SK-N-SH (cell line): Measurements from ENCODE around the gene EFCAB12. TPM values are rescaled to one million over a fixed set of nuclear protein-coding genes. Genes with fewer than 3 reads are reported as not detected.

ENCODE experiments used
- CTCF ChIA-PET: fragments of 300-600, 350-600 bp; formaldehyde crosslinking; extraction: SDS; loops from one replicate; lab custom pipeline; 2021; lab: Yijun Ruan, JAX
- POLR2A ChIA-PET: fragments of 350-600 bp; sonication (Branson Sonifier 250); formaldehyde crosslinking; extraction: SDS; loops from one replicate; lab custom pipeline; 2020; ENCODE audit warnings: antibody characterized with exemption, inconsistent platforms; lab: Yijun Ruan, JAX
- DNase-seq: peaks from one replicate; pipeline ENCODE4 v3.0.0; 2012
- H2AFZ ChIP-seq: fragments of 200-600 bp; sonication (generic); 2 replicates; pipeline ENCODE4 v1.8.1; 2016; ENCODE audit warnings: antibody characterized with exemption, mild to moderate bottlenecking, low read depth
- H3F3A ChIP-seq: fragments of 200-600 bp; sonication (generic); replicated peaks from 2 replicates; pipeline ENCODE3; 2016; ENCODE audit warnings: antibody characterized with exemption, mild to moderate bottlenecking; ENCODE audit not compliant: insufficient read depth
- H3K27ac ChIP-seq, 2 experiments: fragments of 200-500 bp in 1 of 2; fragments of 200-600 bp in 1 of 2; sonication (Bioruptor generic) in 1 of 2; sonication (generic), shearing (Covaris generic) in 1 of 2; 2 replicates each; pipeline versions ENCODE4 v1.5.1 to v1.6.1; 2014 to 2016; ENCODE audit warnings: low read depth in 2 of 2, inconsistent platforms in 1 of 2, low read length in 1 of 2, mild to moderate bottlenecking in 1 of 2, mixed read lengths in 1 of 2
- H3K27me3 ChIP-seq: fragments of 200-600 bp; sonication (generic), shearing (Covaris generic); 2 replicates; pipeline ENCODE4 v1.6.1; 2016; ENCODE audit warnings: mixed run types; ENCODE audit not compliant: insufficient read depth
- H3K36me3 ChIP-seq, 2 experiments: fragments of 200-500 bp in 1 of 2; fragments of 200-600 bp in 1 of 2; sonication (Bioruptor generic) in 1 of 2; sonication (generic) in 1 of 2; replicated peaks in 1 of 2; 2 replicates each; pipeline versions ENCODE3 to v1.5.1; 2014 to 2016; ENCODE audit warnings: low read length in 1 of 2, mild to moderate bottlenecking in 1 of 2; ENCODE audit not compliant: insufficient read depth in 2 of 2, control insufficient read depth in 1 of 2
- H3K4me1 ChIP-seq, 2 experiments: fragments of 200-500 bp in 1 of 2; fragments of 200-600 bp in 1 of 2; sonication (Bioruptor generic) in 1 of 2; sonication (generic), shearing (Covaris generic) in 1 of 2; 2 replicates each; pipeline versions ENCODE4 v1.5.1 to v1.6.1; 2014 to 2016; ENCODE audit warnings: low read depth in 1 of 2, low read length in 1 of 2, mixed run types in 1 of 2; ENCODE audit not compliant: insufficient read depth in 2 of 2, control insufficient read depth in 1 of 2
- H3K4me2 ChIP-seq: fragments of 200-600 bp; sonication (generic), shearing (Covaris generic); 2 replicates; pipeline ENCODE4 v1.6.1; 2017; ENCODE audit warnings: mixed run types
- H3K4me3 ChIP-seq, 2 experiments: fragments of 200-500 bp in 1 of 2; fragments of 200-600 bp in 1 of 2; sonication (Bioruptor generic) in 1 of 2; sonication (generic), shearing (Covaris generic) in 1 of 2; 2 replicates each; pipeline versions ENCODE4 v1.5.1 to v1.8.1; 2014 to 2016; ENCODE audit warnings: low read depth in 2 of 2, inconsistent platforms in 1 of 2, low read length in 1 of 2, mild to moderate bottlenecking in 1 of 2, mixed read lengths in 1 of 2, moderate library complexity in 1 of 2
- H3K79me2 ChIP-seq: fragments of 200-600 bp; sonication (generic); 2 replicates; pipeline ENCODE4 v1.8.1; 2017; ENCODE audit warnings: mild to moderate bottlenecking; ENCODE audit not compliant: insufficient read depth
- H3K9ac ChIP-seq: fragments of 200-600 bp; sonication (generic); 2 replicates; pipeline ENCODE4 v1.6.1; 2017; ENCODE audit warnings: mixed run types
- H3K9me2 ChIP-seq: fragments of 200-600 bp; sonication (generic); 2 replicates; pipeline ENCODE4 v1.6.1; 2017; ENCODE audit warnings: mixed run types
- H3K9me3 ChIP-seq: fragments of 200-600 bp; sonication (generic); 2 replicates; pipeline ENCODE4 v1.6.1; 2017; ENCODE audit warnings: mixed run types, mild to moderate bottlenecking, moderate library complexity
- H4K20me1 ChIP-seq: fragments of 200-600 bp; sonication (generic); 2 replicates; pipeline ENCODE4 v1.6.1; 2017; ENCODE audit warnings: mild to moderate bottlenecking, mixed run types; ENCODE audit not compliant: insufficient read depth
- CHD2 ChIP-seq: fragments of 150-350 bp; IDR thresholded peaks from 2 replicates; pipeline ENCODE4 v1.6.1; 2018; ENCODE audit warnings: low read length; ENCODE audit not compliant: partially characterized antibody
- ELF1 ChIP-seq: IDR thresholded peaks from 2 replicates; pipeline ENCODE4 v1.4.0; 2012
- EP300 ChIP-seq, 2 experiments: IDR thresholded peaks; 2 replicates each; pipeline versions ENCODE4 v1.4.0 to v1.6.1; 2012; ENCODE audit warnings: borderline replicate concordance in 1 of 2, low read depth in 1 of 2, low read length in 1 of 2
- EZH2phosphoT487 ChIP-seq: fragments of 200-600 bp; sonication (generic); IDR thresholded peaks from 2 replicates; pipeline ENCODE4 v1.6.1; 2017; ENCODE audit warnings: low read depth, mixed run types, mild to moderate bottlenecking, antibody characterized with exemption, moderate library complexity, borderline replicate concordance
- FOXJ3 ChIP-seq: sonication (generic); formaldehyde crosslinking; IDR thresholded peaks from 2 replicates; pipeline ENCODE4 v1.5.1; 2020; ENCODE audit warnings: mild to moderate bottlenecking, missing genetic modification reagents
- FOXM1 ChIP-seq: IDR thresholded peaks from 2 replicates; pipeline ENCODE4 v1.4.0; 2012; ENCODE audit warnings: low read depth, mild to moderate bottlenecking
- GATA2 ChIP-seq: sonication (generic); formaldehyde crosslinking; IDR thresholded peaks from 2 replicates; pipeline ENCODE4 v1.5.0; 2020; ENCODE audit warnings: mild to moderate bottlenecking, missing genetic modification reagents
- MEF2A ChIP-seq: IDR thresholded peaks from 2 replicates; pipeline ENCODE4 v1.4.0; 2012; ENCODE audit warnings: low read depth, borderline replicate concordance
- NFIC ChIP-seq: IDR thresholded peaks from 2 replicates; pipeline ENCODE4 v1.4.0; 2012; ENCODE audit warnings: borderline replicate concordance
- POLR2AphosphoS5 ChIP-seq: IDR thresholded peaks from 2 replicates; pipeline ENCODE4 v1.6.1; 2012; ENCODE audit warnings: low read depth, low read length
- RCOR1 ChIP-seq: fragments of 150-350 bp; IDR thresholded peaks from 2 replicates; pipeline ENCODE4 v1.6.1; 2017; ENCODE audit warnings: antibody characterized with exemption, low read length
- RFX5 ChIP-seq: IDR thresholded peaks from 2 replicates; pipeline ENCODE4 v1.6.1; 2012; ENCODE audit warnings: mild to moderate bottlenecking, improper control_type of control experiment, low read length
- SIN3A ChIP-seq: IDR thresholded peaks from 2 replicates; pipeline ENCODE4 v1.6.1; 2012; ENCODE audit warnings: low read depth, mild to moderate bottlenecking, low read length, moderate library complexity, borderline replicate concordance
- TAF1 ChIP-seq: IDR thresholded peaks from 2 replicates; pipeline ENCODE4 v1.6.1; 2012; ENCODE audit warnings: low read depth, mild to moderate bottlenecking, low read length, moderate library complexity, borderline replicate concordance
- TCF12 ChIP-seq: IDR thresholded peaks from 2 replicates; pipeline ENCODE4 v1.4.0; 2012
- TEAD4 ChIP-seq: IDR thresholded peaks from 2 replicates; pipeline ENCODE4 v1.4.0; 2012; ENCODE audit warnings: mild to moderate bottlenecking, borderline replicate concordance; ENCODE audit not compliant: insufficient read depth
- WGBS: methylation state at CpG from one replicate; pipeline ENCODE4 v1.1.6; 2017; ENCODE audit warnings: low lambda C conversion rate; 5-methylcytosine and 5-hydroxymethylcytosine counted together
- polyA plus RNA-seq, 3 experiments: library from polyadenylated mRNA; depleted of rRNA; stranded (reverse); fragments of >200 nt; gene quantifications; 2 replicates each; pipeline ENCODE4 v1.2.3, GENCODE V29; 2012
- TF ChIP-seq, protein P1 (sequence below): IDR thresholded peaks from 2 replicates; pipeline ENCODE4 v1.4.0; 2012; ENCODE audit warnings: low read depth, borderline replicate concordance
- TF ChIP-seq, protein P2 (sequence below): IDR thresholded peaks from 2 replicates; pipeline ENCODE4 v1.4.0; 2012; ENCODE audit warnings: low read depth
- TF ChIP-seq, protein P3 (sequence below): IDR thresholded peaks from 2 replicates; pipeline ENCODE4 v1.4.0; 2012; ENCODE audit warnings: low read depth, borderline replicate concordance
- TF ChIP-seq, protein P4 (sequence below): fragments of 200-600 bp; sonication (generic); IDR thresholded peaks from 2 replicates; pipeline ENCODE4 v1.6.1; 2017; ENCODE audit warnings: antibody characterized with exemption, mild to moderate bottlenecking, moderate library complexity
- TF ChIP-seq, protein P5 (sequence below): IDR thresholded peaks from 2 replicates; pipeline ENCODE4; 2012

Gene EFCAB12
- polyA plus RNA-seq, 1 of the 3 experiments (the other 2 are of a cell fraction): 0.38 TPM

DNA sequence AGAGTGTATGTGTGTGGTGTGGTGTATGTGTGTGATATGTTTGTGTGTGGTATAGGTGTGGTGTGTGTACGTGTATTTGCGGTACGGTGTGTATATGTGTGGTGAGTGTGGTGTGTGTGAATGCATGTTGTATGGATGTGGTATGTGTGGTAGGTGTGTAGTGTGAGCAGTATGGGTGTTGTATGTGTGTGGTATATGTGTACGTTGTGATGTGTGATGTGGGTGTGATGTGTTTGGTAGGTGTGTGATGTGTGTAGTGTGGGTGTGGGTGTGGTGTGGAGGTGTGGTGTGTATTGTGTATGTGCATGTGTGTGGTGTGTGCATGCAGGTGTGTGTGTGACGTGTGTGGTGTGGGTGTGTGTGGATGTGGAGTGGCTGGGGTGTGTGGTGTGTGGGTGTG, 58.7 kb downstream of the EFCAB12 start:
- no peak for DNase-seq
- Histone ChIP-seq H3K4me1 (peaks cover 0 to 12% of the 10 kb centered on the region in 2 experiments; a peak in 1 of 4 replicates), H4K20me1 (no peaks in the 10 kb centered on the region), H3K9me2 (no peaks in the 10 kb centered on the region), H3K27ac (no peak overlapping the region), H3K9ac (no peak overlapping the region), H3K79me2 (no peaks in the 10 kb centered on the region), H3K4me2 (no peak overlapping the region), H3F3A (no peaks in the 10 kb centered on the region), H3K27me3 (no peaks in the 10 kb centered on the region), H2AFZ (no peak overlapping the region), H3K9me3 (no peaks in the 10 kb centered on the region), H3K36me3 (no peaks in the 10 kb centered on the region), H3K4me3 (no peak overlapping the region)
- TF ChIP-seq EP300 (IDR thresholded peaks at IDR 0.05; ENCODE audit: borderline replicate concordance in 1 of 2, low read depth in 1 of 2, low read length in 1 of 2): no peak
- TF ChIP-seq GATA2 (CRISPR knock-in tag): no peak
- TF ChIP-seq SIN3A: no peak
- no peak for TF ChIP-seq RCOR1
- TF ChIP-seq RFX5: no peak
- TF ChIP-seq, protein P1, sequence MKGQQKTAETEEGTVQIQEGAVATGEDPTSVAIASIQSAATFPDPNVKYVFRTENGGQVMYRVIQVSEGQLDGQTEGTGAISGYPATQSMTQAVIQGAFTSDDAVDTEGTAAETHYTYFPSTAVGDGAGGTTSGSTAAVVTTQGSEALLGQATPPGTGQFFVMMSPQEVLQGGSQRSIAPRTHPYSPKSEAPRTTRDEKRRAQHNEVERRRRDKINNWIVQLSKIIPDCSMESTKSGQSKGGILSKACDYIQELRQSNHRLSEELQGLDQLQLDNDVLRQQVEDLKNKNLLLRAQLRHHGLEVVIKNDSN: no peak
- TF ChIP-seq POLR2AphosphoS5: no peak
- no peak for TF ChIP-seq EZH2phosphoT487
- ChIA-PET POLR2A (no interaction called here), CTCF (no interaction called here)
- WGBS: 86% methylated on average over 5 of the region's 5 CpGs

DNA sequence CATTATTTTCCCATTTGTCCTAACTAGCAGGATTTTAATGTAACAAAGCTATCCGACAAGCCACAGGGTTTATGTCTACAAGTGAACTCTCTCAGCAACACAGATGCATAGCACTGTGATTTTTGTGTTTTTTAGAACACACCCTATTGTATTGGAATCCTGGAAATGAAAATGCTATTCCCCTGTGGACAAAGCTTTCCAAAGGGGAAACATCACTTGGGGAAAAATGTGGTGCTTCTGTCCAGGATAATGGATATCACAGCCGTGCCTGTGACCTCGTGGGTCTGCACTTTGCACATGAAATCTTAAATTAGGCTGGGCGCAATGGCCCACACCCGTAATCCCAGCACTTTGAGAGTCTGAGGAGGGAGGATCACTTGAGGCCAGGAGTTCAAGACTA, 60.6 kb downstream of the EFCAB12 start:
- DNase-seq: no peak
- 84% methylated on average over 5 of the region's 5 CpGs for WGBS
- peaks cover 0 to 12% of the 10 kb centered on the region in 2 experiments; a peak in 1 of 4 replicates for H3K4me1 ChIP-seq
- no peak overlapping the region for H3K27ac ChIP-seq
- ChIA-PET POLR2A (no interaction called here), CTCF (interaction anchor here (1.7 kb wide), 1 partner anchor 15 kb away, joined by 7 read pairs; no protein-coding TSS in a partner anchor)
- TF ChIP-seq, protein P2, sequence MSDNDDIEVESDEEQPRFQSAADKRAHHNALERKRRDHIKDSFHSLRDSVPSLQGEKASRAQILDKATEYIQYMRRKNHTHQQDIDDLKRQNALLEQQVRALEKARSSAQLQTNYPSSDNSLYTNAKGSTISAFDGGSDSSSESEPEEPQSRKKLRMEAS: no peak
- TF ChIP-seq, protein P3, sequence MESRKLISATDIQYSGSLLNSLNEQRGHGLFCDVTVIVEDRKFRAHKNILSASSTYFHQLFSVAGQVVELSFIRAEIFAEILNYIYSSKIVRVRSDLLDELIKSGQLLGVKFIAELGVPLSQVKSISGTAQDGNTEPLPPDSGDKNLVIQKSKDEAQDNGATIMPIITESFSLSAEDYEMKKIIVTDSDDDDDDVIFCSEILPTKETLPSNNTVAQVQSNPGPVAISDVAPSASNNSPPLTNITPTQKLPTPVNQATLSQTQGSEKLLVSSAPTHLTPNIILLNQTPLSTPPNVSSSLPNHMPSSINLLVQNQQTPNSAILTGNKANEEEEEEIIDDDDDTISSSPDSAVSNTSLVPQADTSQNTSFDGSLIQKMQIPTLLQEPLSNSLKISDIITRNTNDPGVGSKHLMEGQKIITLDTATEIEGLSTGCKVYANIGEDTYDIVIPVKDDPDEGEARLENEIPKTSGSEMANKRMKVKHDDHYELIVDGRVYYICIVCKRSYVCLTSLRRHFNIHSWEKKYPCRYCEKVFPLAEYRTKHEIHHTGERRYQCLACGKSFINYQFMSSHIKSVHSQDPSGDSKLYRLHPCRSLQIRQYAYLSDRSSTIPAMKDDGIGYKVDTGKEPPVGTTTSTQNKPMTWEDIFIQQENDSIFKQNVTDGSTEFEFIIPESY: no peak
- no peak for TF ChIP-seq FOXM1
- no peak for TF ChIP-seq EZH2phosphoT487
- no peak for TF ChIP-seq ELF1
- TF ChIP-seq MEF2A: no peak
- no peak for TF ChIP-seq SIN3A
- TF ChIP-seq NFIC: no peak
- TF ChIP-seq RCOR1: no peak
- no peak for TF ChIP-seq TAF1
- TF ChIP-seq FOXJ3 (CRISPR knock-in tag): no peak
- TF ChIP-seq, protein P1: no peak
- TF ChIP-seq TCF12: no peak
- TF ChIP-seq, protein P4, sequence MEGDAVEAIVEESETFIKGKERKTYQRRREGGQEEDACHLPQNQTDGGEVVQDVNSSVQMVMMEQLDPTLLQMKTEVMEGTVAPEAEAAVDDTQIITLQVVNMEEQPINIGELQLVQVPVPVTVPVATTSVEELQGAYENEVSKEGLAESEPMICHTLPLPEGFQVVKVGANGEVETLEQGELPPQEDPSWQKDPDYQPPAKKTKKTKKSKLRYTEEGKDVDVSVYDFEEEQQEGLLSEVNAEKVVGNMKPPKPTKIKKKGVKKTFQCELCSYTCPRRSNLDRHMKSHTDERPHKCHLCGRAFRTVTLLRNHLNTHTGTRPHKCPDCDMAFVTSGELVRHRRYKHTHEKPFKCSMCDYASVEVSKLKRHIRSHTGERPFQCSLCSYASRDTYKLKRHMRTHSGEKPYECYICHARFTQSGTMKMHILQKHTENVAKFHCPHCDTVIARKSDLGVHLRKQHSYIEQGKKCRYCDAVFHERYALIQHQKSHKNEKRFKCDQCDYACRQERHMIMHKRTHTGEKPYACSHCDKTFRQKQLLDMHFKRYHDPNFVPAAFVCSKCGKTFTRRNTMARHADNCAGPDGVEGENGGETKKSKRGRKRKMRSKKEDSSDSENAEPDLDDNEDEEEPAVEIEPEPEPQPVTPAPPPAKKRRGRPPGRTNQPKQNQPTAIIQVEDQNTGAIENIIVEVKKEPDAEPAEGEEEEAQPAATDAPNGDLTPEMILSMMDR: no peak
- TF ChIP-seq TEAD4: no peak
- TF ChIP-seq, protein P5, sequence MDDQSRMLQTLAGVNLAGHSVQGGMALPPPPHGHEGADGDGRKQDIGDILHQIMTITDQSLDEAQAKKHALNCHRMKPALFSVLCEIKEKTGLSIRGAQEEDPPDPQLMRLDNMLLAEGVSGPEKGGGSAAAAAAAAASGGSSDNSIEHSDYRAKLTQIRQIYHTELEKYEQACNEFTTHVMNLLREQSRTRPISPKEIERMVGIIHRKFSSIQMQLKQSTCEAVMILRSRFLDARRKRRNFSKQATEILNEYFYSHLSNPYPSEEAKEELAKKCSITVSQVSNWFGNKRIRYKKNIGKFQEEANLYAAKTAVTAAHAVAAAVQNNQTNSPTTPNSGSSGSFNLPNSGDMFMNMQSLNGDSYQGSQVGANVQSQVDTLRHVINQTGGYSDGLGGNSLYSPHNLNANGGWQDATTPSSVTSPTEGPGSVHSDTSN: no peak
- TF ChIP-seq CHD2: no peak
- no peak overlapping the region for H3K4me2 ChIP-seq
- H3K36me3 ChIP-seq: no peaks in the 10 kb centered on the region
- H3F3A ChIP-seq: no peaks in the 10 kb centered on the region
- no peaks in the 10 kb centered on the region for H3K9me2 ChIP-seq
- no peak overlapping the region for H3K4me3 ChIP-seq
- no peaks in the 10 kb centered on the region for H3K79me2 ChIP-seq
- H4K20me1 ChIP-seq: no peaks in the 10 kb centered on the region
- no peaks in the 10 kb centered on the region for H3K9me3 ChIP-seq
- H2AFZ ChIP-seq: no peak overlapping the region
- no peaks in the 10 kb centered on the region for H3K27me3 ChIP-seq
- no peak overlapping the region for H3K9ac ChIP-seq
